GM23248 (cell line): Measurements from ENCODE around the gene RNF169. TPM values are rescaled to one million over a fixed set of nuclear protein-coding genes. Genes with fewer than 3 reads are reported as not detected.

Experiments used
- DNase-seq: peaks from one replicate; pipeline ENCODE4 v3.0.0-alpha.2; 2015
- H2AFZ ChIP-seq: fragments of 200-600 bp; sonication (generic); 2 replicates; pipeline ENCODE4 v1.6.1; 2016; ENCODE audit warnings: antibody characterized with exemption
- H3F3A ChIP-seq: fragments of 200-600 bp; sonication (generic); 2 replicates; pipeline ENCODE4 v1.6.1; 2016; ENCODE audit warnings: mild to moderate bottlenecking, antibody characterized with exemption, mixed run types; ENCODE audit not compliant: insufficient read depth
- H3K27ac ChIP-seq: fragments of 200-600 bp; sonication (generic); 2 replicates; pipeline ENCODE4 v1.5.1; 2016; ENCODE audit warnings: mild to moderate bottlenecking
- H3K27me3 ChIP-seq: fragments of 200-600 bp; sonication (generic); replicated peaks from 2 replicates; pipeline ENCODE4 v1.6.1; 2016; ENCODE audit warnings: mild to moderate bottlenecking; ENCODE audit not compliant: insufficient read depth
- H3K36me3 ChIP-seq: fragments of 200-600 bp; sonication (generic); 2 replicates; pipeline ENCODE4 v1.6.1; 2016; ENCODE audit warnings: low read depth, mild to moderate bottlenecking
- H3K4me1 ChIP-seq: fragments of 200-600 bp; sonication (generic); 2 replicates; pipeline ENCODE4 v1.6.1; 2016; ENCODE audit warnings: mild to moderate bottlenecking; ENCODE audit not compliant: insufficient read depth
- H3K4me2 ChIP-seq: fragments of 200-600 bp; sonication (generic); one replicate; pipeline ENCODE4 v1.6.1; 2016; ENCODE audit warnings: mild to moderate bottlenecking; ENCODE audit not compliant: unreplicated experiment
- H3K4me3 ChIP-seq: fragments of 200-600 bp; sonication (generic); 2 replicates; pipeline ENCODE4 v1.5.1; 2016; ENCODE audit warnings: mild to moderate bottlenecking
- H3K79me2 ChIP-seq: fragments of 200-600 bp; sonication (generic); 2 replicates; pipeline ENCODE4 v1.6.1; 2016; ENCODE audit warnings: mild to moderate bottlenecking; ENCODE audit not compliant: insufficient read depth
- H3K9ac ChIP-seq: fragments of 200-600 bp; sonication (generic); 2 replicates; pipeline ENCODE4 v1.6.1; 2016; ENCODE audit warnings: mild to moderate bottlenecking
- H3K9me2 ChIP-seq: fragments of 200-600 bp; sonication (generic); 2 replicates; pipeline ENCODE4 v1.6.1; 2016; ENCODE audit warnings: mixed run types, mild to moderate bottlenecking, moderate library complexity; ENCODE audit not compliant: insufficient read depth
- H3K9me3 ChIP-seq: fragments of 200-600 bp; sonication (generic); one replicate; pipeline ENCODE4 v1.6.1; 2017; ENCODE audit warnings: low read depth
- H4K20me1 ChIP-seq: fragments of 200-600 bp; sonication (generic); 2 replicates; pipeline ENCODE4 v1.6.0; 2016; ENCODE audit not compliant: insufficient read depth
- EZH2 ChIP-seq: fragments of 200-600 bp; sonication (generic); IDR thresholded peaks from 2 replicates; pipeline ENCODE4 v1.6.1; 2018; ENCODE audit warnings: antibody characterized with exemption, mild to moderate bottlenecking; ENCODE audit not compliant: insufficient read depth, poor library complexity, severe bottlenecking
- EZH2phosphoT487 ChIP-seq: fragments of 200-600 bp; sonication (generic); IDR thresholded peaks from 2 replicates; pipeline ENCODE4 v1.6.1; 2018; ENCODE audit warnings: antibody characterized with exemption, moderate library complexity, mild to moderate bottlenecking, low read depth; ENCODE audit not compliant: insufficient read depth
- WGBS, 2 experiments: methylation state at CpG; one replicate each; pipeline ENCODE4 v1.1.6; 2015 to 2017; ENCODE audit warnings: low lambda C conversion rate in 2 of 2, low coverage in 1 of 2; ENCODE audit errors: missing lambda C conversion rate in 2 of 2; 5-methylcytosine and 5-hydroxymethylcytosine counted together
- in situ Hi-C: fragments of 300-500 bp; cut with MboI; formaldehyde crosslinking; loops from 2 replicates; pipeline ENCODE4 v1.15.0; 2020
- polyA plus RNA-seq: library from polyadenylated mRNA; unstranded; fragments of >200 nt; fragmentation: Nextera tagmentation; extraction: Ambion mirVana; gene quantifications from 2 replicates; pipeline ENCODE4 v1.2.1, GENCODE V29; 2016
- total RNA-seq: library from RNA; depleted of rRNA; stranded (reverse); fragments of >200 nt; shearing (Covaris generic); gene quantifications from 2 replicates; pipeline ENCODE4 v1.2.3, GENCODE V29; 2014

Gene RNF169
- total and polyA plus RNA-seq, 2 experiments from 2014 or later = 0.79 to 15.8 TPM

DNA sequence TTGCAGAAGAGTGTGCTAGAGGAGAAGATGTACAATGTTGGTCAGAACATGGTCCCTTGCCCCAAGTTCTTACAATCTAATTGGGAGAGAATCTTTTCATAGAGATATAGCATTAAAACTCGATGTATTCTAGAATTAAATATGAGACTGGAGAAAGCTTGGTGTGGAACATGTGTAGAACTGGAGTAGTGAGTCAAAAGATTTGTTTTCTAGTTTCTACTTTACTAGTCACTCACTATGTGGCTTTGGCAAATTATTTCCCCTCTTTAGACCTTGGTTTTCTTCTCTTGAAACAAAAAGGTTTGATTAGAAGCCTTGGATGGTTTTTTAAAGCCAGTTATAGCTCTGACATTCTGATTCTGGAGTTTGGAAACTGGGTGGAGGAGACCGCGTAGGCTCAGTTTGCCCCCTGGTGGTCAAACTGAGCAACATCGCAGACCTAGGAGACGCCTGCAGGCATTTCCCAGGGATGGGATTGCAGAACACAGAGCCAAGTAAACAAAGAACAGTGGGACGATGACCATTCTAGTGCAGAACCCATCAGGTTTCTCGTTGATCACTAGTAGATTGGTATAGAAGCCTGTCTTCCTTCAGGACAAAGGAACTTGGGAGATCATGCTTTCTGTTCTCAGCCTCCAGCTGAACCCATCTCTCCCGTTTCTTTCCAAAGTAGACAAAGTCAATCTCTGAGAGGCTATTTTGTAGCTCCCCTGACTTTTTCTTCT is 8.9 kb upstream of the RNF169 start:
- H3K36me3 ChIP-seq = no peaks in the 10 kb centered on the region
- no peaks in the 10 kb centered on the region for H3K9me2 ChIP-seq
- no peaks in the 10 kb centered on the region for H4K20me1 ChIP-seq
- H3K27ac ChIP-seq = no peak overlapping the region
- no peak overlapping the region for H3K4me2 ChIP-seq
- TF ChIP-seq EZH2phosphoT487 (no peak), EZH2 (no peak)
- H2AFZ ChIP-seq = no peak overlapping the region
- H3K79me2 ChIP-seq = no peaks in the 10 kb centered on the region
- H3K4me3 ChIP-seq = no peak overlapping the region
- H3F3A ChIP-seq = no peaks in the 10 kb centered on the region
- no peaks in the 10 kb centered on the region for H3K9me3 ChIP-seq
- no peaks in the 10 kb centered on the region for H3K4me1 ChIP-seq
- H3K27me3 ChIP-seq = 0 out of 2 replicates have a peak, but pooled peaks cover under 1% of the 10 kb centered on the region
- WGBS, 2 experiments = 9 to 10% methylated on average over 8 of the region's 8 CpGs
- peak; percentile 85 for DNase-seq
- in situ Hi-C loops = no loop called here
- no peak overlapping the region for H3K9ac ChIP-seq

DNA sequence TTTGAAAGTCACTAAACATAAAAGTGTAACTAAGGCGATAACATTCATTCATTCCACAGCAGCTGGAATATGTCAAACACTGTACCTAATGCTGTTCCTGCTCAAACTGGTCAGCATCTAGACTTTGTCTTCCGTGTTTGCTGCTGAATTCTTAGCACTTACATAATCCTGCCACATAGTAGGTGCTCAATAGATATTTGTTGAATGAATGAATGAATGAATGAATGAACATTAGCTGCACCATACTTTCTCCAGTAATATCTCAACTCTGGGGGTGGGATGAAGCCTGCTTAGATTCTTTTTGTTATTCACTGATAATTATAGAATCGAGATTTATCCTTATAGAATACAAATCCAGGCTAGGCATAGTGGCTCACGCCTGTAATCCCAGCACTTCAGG is 6.6 kb upstream of the RNF169 start:
- Histone ChIP-seq H4K20me1 (no peaks in the 10 kb centered on the region), H3F3A (no peaks in the 10 kb centered on the region), H3K4me1 (no peaks in the 10 kb centered on the region), H3K9ac (no peak overlapping the region), H3K4me3 (no peak overlapping the region), H3K27me3 (no peaks in the 10 kb centered on the region), H3K4me2 (no peak overlapping the region), H3K9me2 (no peaks in the 10 kb centered on the region), H3K9me3 (no peaks in the 10 kb centered on the region), H3K27ac (no peak overlapping the region), H2AFZ (no peak overlapping the region), H3K36me3 (no peaks in the 10 kb centered on the region), H3K79me2 (no peaks in the 10 kb centered on the region)
- TF ChIP-seq EZH2phosphoT487 = no peak
- no peak for TF ChIP-seq EZH2
- WGBS, 2 experiments = 59 to 62% methylated on average over 4 of the region's 4 CpGs
- in situ Hi-C loops = no loop called here
- no peak for DNase-seq

DNA sequence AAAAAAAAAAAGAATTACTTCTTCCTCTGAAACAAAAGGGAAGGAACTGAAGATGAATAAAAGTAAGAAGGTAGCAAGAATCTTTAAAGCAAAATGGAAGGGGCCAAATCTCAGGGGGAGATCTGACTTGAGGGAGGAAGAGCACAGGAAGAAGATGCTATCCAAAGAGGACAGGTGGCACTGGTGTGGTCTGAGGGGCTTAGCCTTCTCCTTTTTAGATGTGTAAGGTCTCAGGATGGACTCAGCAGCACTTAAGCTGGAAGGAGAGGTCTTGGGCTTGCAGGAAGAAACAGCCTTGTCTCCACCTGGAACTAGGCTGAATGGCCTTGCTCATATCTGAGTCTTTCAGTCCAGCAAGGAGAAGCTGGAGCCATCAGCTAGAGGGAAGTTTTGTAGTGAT is 5.0 kb upstream of the RNF169 start:
- H3K4me2 ChIP-seq = no peak overlapping the region
- H4K20me1 ChIP-seq = no peaks in the 10 kb centered on the region
- no peaks in the 10 kb centered on the region for H3K27me3 ChIP-seq
- no peak overlapping the region for H2AFZ ChIP-seq
- no peak overlapping the region for H3K9ac ChIP-seq
- no peaks in the 10 kb centered on the region for H3K79me2 ChIP-seq
- no peaks in the 10 kb centered on the region for H3K9me3 ChIP-seq
- in situ Hi-C loops = no loop called here
- no peak for DNase-seq
- H3F3A ChIP-seq = no peaks in the 10 kb centered on the region
- H3K9me2 ChIP-seq = no peaks in the 10 kb centered on the region
- TF ChIP-seq EZH2 (no peak), EZH2phosphoT487 (no peak)
- H3K27ac ChIP-seq = no peak overlapping the region
- H3K4me3 ChIP-seq = no peak overlapping the region
- H3K36me3 ChIP-seq = no peaks in the 10 kb centered on the region
- H3K4me1 ChIP-seq = no peaks in the 10 kb centered on the region

DNA sequence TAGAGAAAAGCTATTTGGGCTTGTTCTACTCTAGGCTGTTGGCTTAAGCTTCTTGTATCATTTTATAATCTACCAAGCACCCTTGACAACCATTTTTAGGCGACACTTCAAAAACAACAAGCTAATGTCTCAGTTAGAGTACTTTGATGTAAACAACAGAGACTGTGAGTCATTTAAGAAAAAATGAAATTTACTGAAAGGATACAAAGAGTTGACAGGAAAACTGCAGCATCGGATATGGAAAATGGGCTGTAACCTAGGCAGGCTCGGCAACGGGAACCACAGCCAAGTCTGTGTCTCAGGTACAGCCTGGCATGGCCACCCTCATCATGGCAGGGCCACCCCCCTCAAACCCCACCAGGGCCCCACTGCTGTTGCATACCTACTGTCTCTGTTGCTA is 4.4 kb upstream of the RNF169 start:
- peaks cover 1% of the 10 kb centered on the region for H3K79me2 ChIP-seq
- no peaks in the 10 kb centered on the region for H3K27me3 ChIP-seq
- H3K4me3 ChIP-seq = no peak overlapping the region
- in situ Hi-C loops = no loop called here
- H3K9me2 ChIP-seq = no peaks in the 10 kb centered on the region
- H4K20me1 ChIP-seq = no peaks in the 10 kb centered on the region
- no peaks in the 10 kb centered on the region for H3F3A ChIP-seq
- no peak overlapping the region for H3K9ac ChIP-seq
- H2AFZ ChIP-seq = no peak overlapping the region
- no peak for DNase-seq
- no peaks in the 10 kb centered on the region for H3K36me3 ChIP-seq
- no peak overlapping the region for H3K27ac ChIP-seq
- 80 to 93% methylated on average over 4 of the region's 4 CpGs for WGBS, 2 experiments
- TF ChIP-seq EZH2phosphoT487 (no peak), EZH2 (no peak)
- no peaks in the 10 kb centered on the region for H3K4me1 ChIP-seq
- no peak overlapping the region for H3K4me2 ChIP-seq
- H3K9me3 ChIP-seq = no peaks in the 10 kb centered on the region
